Hepatocyte (in vitro differentiated cells): ENCODE measurements around the gene PICALM.

Experiments used
- EZH2 ChIP-seq: fragments of 200-600 bp; sonication (generic); IDR thresholded peaks from 2 replicates; pipeline ENCODE4 v1.6.1; 2016; ENCODE audit warnings: antibody characterized with exemption, mild to moderate bottlenecking, borderline replicate concordance
- TF ChIP-seq, protein P1 (sequence below): fragments of 200-600 bp; sonication (generic); IDR thresholded peaks from 2 replicates; pipeline ENCODE4 v1.5.1; 2016; ENCODE audit warnings: antibody characterized with exemption, mild to moderate bottlenecking; ENCODE audit not compliant: poor library complexity

- TF ChIP-seq, protein P1, sequence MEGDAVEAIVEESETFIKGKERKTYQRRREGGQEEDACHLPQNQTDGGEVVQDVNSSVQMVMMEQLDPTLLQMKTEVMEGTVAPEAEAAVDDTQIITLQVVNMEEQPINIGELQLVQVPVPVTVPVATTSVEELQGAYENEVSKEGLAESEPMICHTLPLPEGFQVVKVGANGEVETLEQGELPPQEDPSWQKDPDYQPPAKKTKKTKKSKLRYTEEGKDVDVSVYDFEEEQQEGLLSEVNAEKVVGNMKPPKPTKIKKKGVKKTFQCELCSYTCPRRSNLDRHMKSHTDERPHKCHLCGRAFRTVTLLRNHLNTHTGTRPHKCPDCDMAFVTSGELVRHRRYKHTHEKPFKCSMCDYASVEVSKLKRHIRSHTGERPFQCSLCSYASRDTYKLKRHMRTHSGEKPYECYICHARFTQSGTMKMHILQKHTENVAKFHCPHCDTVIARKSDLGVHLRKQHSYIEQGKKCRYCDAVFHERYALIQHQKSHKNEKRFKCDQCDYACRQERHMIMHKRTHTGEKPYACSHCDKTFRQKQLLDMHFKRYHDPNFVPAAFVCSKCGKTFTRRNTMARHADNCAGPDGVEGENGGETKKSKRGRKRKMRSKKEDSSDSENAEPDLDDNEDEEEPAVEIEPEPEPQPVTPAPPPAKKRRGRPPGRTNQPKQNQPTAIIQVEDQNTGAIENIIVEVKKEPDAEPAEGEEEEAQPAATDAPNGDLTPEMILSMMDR: no peak
- TF ChIP-seq EZH2: no peak
Observed at GRCh38 chr11:86072211-86072610, 3.3 kb upstream of the PICALM start.
